Astrocyte (in vitro differentiated cells and primary cell): Measurements from ENCODE around the gene BHLHE40.

Experiments
- EZH2 ChIP-seq: IDR thresholded peaks from 2 replicates; pipeline ENCODE4 v1.6.1; 2012; ENCODE audit warnings: mild to moderate bottlenecking, low read length, inconsistent platforms; ENCODE audit not compliant: insufficient read depth
- TF ChIP-seq, protein P1 (sequence below): IDR thresholded peaks from 2 replicates; pipeline ENCODE4 v1.5.1; 2011; ENCODE audit warnings: low read depth, mild to moderate bottlenecking, inconsistent platforms, low read length, moderate library complexity; ENCODE audit not compliant: insufficient read depth

- TF ChIP-seq, protein P1, sequence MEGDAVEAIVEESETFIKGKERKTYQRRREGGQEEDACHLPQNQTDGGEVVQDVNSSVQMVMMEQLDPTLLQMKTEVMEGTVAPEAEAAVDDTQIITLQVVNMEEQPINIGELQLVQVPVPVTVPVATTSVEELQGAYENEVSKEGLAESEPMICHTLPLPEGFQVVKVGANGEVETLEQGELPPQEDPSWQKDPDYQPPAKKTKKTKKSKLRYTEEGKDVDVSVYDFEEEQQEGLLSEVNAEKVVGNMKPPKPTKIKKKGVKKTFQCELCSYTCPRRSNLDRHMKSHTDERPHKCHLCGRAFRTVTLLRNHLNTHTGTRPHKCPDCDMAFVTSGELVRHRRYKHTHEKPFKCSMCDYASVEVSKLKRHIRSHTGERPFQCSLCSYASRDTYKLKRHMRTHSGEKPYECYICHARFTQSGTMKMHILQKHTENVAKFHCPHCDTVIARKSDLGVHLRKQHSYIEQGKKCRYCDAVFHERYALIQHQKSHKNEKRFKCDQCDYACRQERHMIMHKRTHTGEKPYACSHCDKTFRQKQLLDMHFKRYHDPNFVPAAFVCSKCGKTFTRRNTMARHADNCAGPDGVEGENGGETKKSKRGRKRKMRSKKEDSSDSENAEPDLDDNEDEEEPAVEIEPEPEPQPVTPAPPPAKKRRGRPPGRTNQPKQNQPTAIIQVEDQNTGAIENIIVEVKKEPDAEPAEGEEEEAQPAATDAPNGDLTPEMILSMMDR = no peak
- TF ChIP-seq EZH2 = no peak
Measured at GRCh38 chr3:4978204-4978965, 852 bp upstream of the BHLHE40 start.
